ENCODE data around the gene RAB10.
"Not testable (repeated sequence)": the region's sequence is repeated elsewhere in the genome, so short reads cannot be mapped to it uniquely, and the experiment has no call there.

Gene RAB10

GRCh38 chr2:26064846-26065245, 31.0 kb downstream of the RAB10 start:
- DNase-seq = no peak

- DNase-seq = no peak
Observed at GRCh38 chr2:26067186-26067974, 33.5 kb downstream of the RAB10 start.

GRCh38 chr2:26067980-26068507, 34.2 kb downstream of the RAB10 start:
- DNase-seq = no peak

- DNase-seq = no peak
Observed at GRCh38 chr2:26068602-26069298, 34.9 kb downstream of the RAB10 start.

GRCh38 chr2:26070730-26071129, 36.8 kb downstream of the RAB10 start:
- no peak for DNase-seq

GRCh38 chr2:26072925-26073768, 39.3 kb downstream of the RAB10 start:
- no peak for DNase-seq

GRCh38 chr2:26073830-26074229, 39.9 kb downstream of the RAB10 start:
- DNase-seq = no peak

- no peak for DNase-seq
Observed at GRCh38 chr2:26074676-26075075, 40.8 kb downstream of the RAB10 start.

- no peak for DNase-seq
Observed at GRCh38 chr2:26075173-26075572, 41.3 kb downstream of the RAB10 start.

- peak; percentile 9 for DNase-seq
Observed at GRCh38 chr2:26076001-26076587, 42.2 kb downstream of the RAB10 start.

- no peak for DNase-seq
Observed at GRCh38 chr2:26077291-26077690, 43.4 kb downstream of the RAB10 start.

- no peak for DNase-seq
Observed at GRCh38 chr2:26078939-26079338, 45.1 kb downstream of the RAB10 start.

- no peak for DNase-seq
Observed at GRCh38 chr2:26080356-26080755, 46.5 kb downstream of the RAB10 start.

GRCh38 chr2:26080925-26081324, 47.0 kb downstream of the RAB10 start:
- DNase-seq = not testable (repeated sequence)

- DNase-seq = no peak
Observed at GRCh38 chr2:26081556-26081955, 47.7 kb downstream of the RAB10 start.

- no peak for DNase-seq
Observed at GRCh38 chr2:26086155-26086637, 52.3 kb downstream of the RAB10 start.

GRCh38 chr2:26086779-26087178, 52.9 kb downstream of the RAB10 start:
- no peak for DNase-seq

GRCh38 chr2:26088038-26088643, 54.3 kb downstream of the RAB10 start:
- no peak for DNase-seq

GRCh38 chr2:26088931-26089330, 55.0 kb downstream of the RAB10 start:
- DNase-seq = not testable (repeated sequence)

GRCh38 chr2:26089337-26089736, 55.5 kb downstream of the RAB10 start:
- no peak for DNase-seq

- DNase-seq = no peak
Observed at GRCh38 chr2:26095758-26096157, 61.9 kb downstream of the RAB10 start.

- no peak for DNase-seq
Observed at GRCh38 chr2:26099933-26100332, 66.0 kb downstream of the RAB10 start.

All from NCI-H1417 treated with DMSO at 0.1 percent for 48 hours (cell line).